Choroid plexus epithelial cell (primary cell): Measurements from ENCODE around the gene MRPL27.
"Not testable (repeated sequence)": the region's sequence is repeated elsewhere in the genome, so short reads cannot be mapped to it uniquely, and the experiment has no call there.

Experiments used
- DNase-seq: peaks from one replicate; pipeline ENCODE4 v3.0.0-alpha.2; 2010; ENCODE audit warnings: low read depth
- H3K4me3 ChIP-seq: 2 replicates; pipeline ENCODE4 v1.5.1; 2011; ENCODE audit warnings: low read depth, mild to moderate bottlenecking, control low read depth, low read length, moderate library complexity
- CTCF ChIP-seq: conservative IDR thresholded peaks from 2 replicates; pipeline ENCODE4 v1.5.1; 2011; ENCODE audit warnings: low read depth, mild to moderate bottlenecking, control low read depth, inconsistent platforms, low read length, moderate library complexity

Gene MRPL27

GRCh38 chr17:50407921-50408320 lies 34.9 kb upstream of the MRPL27 start:
- DNase-seq: no peak
- H3K4me3 ChIP-seq: no peak overlapping the region
- TF ChIP-seq CTCF: no peak

GRCh38 chr17:50406578-50406977 lies 33.6 kb upstream of the MRPL27 start:
- no peak for DNase-seq
- TF ChIP-seq CTCF: no peak
- no peak overlapping the region for H3K4me3 ChIP-seq

- not testable (repeated sequence) for H3K4me3 ChIP-seq, DNase-seq
Measured at GRCh38 chr17:50405351-50405750, 32.4 kb upstream of the MRPL27 start.

GRCh38 chr17:50399591-50399990 lies 26.6 kb upstream of the MRPL27 start:
- not testable (repeated sequence) for H3K4me3 ChIP-seq, DNase-seq

- not testable (repeated sequence) for H3K4me3 ChIP-seq, DNase-seq
Measured at GRCh38 chr17:50398672-50399071, 25.7 kb upstream of the MRPL27 start.

GRCh38 chr17:50397919-50398285 lies 24.9 kb upstream of the MRPL27 start:
- no peak overlapping the region for H3K4me3 ChIP-seq
- DNase-seq: no peak
- TF ChIP-seq CTCF: no peak

- peak; percentile 87 for DNase-seq
- TF ChIP-seq CTCF: peak; percentile 85
- peak within 1 kb of the TSS; percentile 99 for H3K4me3 ChIP-seq
Measured at GRCh38 chr17:50397111-50397918, 24.3 kb upstream of the MRPL27 start, which contains the start of gene LRRC59. LRRC59 (minus strand) TSS chr17:50397523; CDS start chr17:50397317, 206 bp downstream.

- no peak for TF ChIP-seq CTCF
- H3K4me3 ChIP-seq: peak overlapping the region; percentile 99
- DNase-seq: peak; percentile 65
Measured at GRCh38 chr17:50396261-50397110, 23.5 kb upstream of the MRPL27 start.
